ENCODE measurements around the gene BZW2. TPM values are rescaled to one million over a fixed set of nuclear protein-coding genes. Genes with fewer than 3 reads are reported as not detected.
A peak's percentile ranks its signal among the peaks of the same experiment; 100 is the strongest.

Gene BZW2
- total and polyA plus RNA-seq, 2 of the 13 experiments (the other 11 are each of a cell fraction or from before 2014, with no cell fraction given), result 21.8 to 95.2 TPM

GRCh38 chr7:16660702-16661464 lies 14.9 kb downstream of the BZW2 start (continued):
- TF ChIP-seq EP300 (IDR thresholded peaks at IDR 0.05; ENCODE audit: low read depth in 2 of 2, low read length in 2 of 2), result peak in 1 of 2 experiments; percentile 34; a peak in 1 of 4 replicates
- no peak for TF ChIP-seq EP300 (CRISPR knock-in tag; IDR thresholded peaks at IDR 0.05; ENCODE audit: borderline replicate concordance)
- no peak for TF ChIP-seq ZNF484 (CRISPR knock-in tag; IDR thresholded peaks at IDR 0.05; ENCODE audit: borderline replicate concordance, low read depth)
- TF ChIP-seq ATF3 (CRISPR knock-in tag; IDR thresholded peaks at IDR 0.05), result peak; percentile 88
- TF ChIP-seq CEBPG (CRISPR knock-in tag; IDR thresholded peaks at IDR 0.05), result peak; percentile 48
- TF ChIP-seq JUNB (CRISPR knock-in tag; IDR thresholded peaks at IDR 0.05; ENCODE audit: borderline replicate concordance), result peak; percentile 86; the same call in 1 of the 2 replicates
- no peak for TF ChIP-seq CREB1 (IDR thresholded peaks at IDR 0.05)
- peak; percentile 45; the same call in 1 of the 2 replicates for TF ChIP-seq CREB1 (CRISPR knock-in tag; IDR thresholded peaks at IDR 0.05)
- no peak for TF ChIP-seq REL (CRISPR knock-in tag; conservative IDR thresholded peaks at IDR 0.05)
- TF ChIP-seq PLRG1 (conservative IDR thresholded peaks at IDR 0.05), result no peak
- TF ChIP-seq ZNF382 (CRISPR knock-in tag; IDR thresholded peaks at IDR 0.05; ENCODE audit: borderline replicate concordance), result no peak
- peak; percentile 84 for TF ChIP-seq RXRB (CRISPR knock-in tag; IDR thresholded peaks at IDR 0.05; ENCODE audit: borderline replicate concordance)
- 0 out of 2 replicates have a peak, but pooled peaks have one; percentile 15 for TF ChIP-seq THAP11 (CRISPR knock-in tag; IDR thresholded peaks at IDR 0.05)
- no peak for TF ChIP-seq ZNF432 (CRISPR knock-in tag; IDR thresholded peaks at IDR 0.05; ENCODE audit: borderline replicate concordance)
- TF ChIP-seq NR2F1 (CRISPR knock-in tag; IDR thresholded peaks at IDR 0.05), result peak; percentile 26 to 84; a peak in 2 of 4 replicates
- TF ChIP-seq SOX13 (IDR thresholded peaks at IDR 0.05), result no peak
- peak in 1 of 2 experiments; percentile 31; a peak in 1 of 4 replicates for TF ChIP-seq SOX13 (CRISPR knock-in tag; conservative IDR thresholded peaks at IDR 0.05 in 1 of 2, IDR thresholded peaks at IDR 0.05 in 1 of 2)
- no peak for TF ChIP-seq STAG1 (CRISPR knock-in tag; IDR thresholded peaks at IDR 0.05)
- no peak for TF ChIP-seq KLF12 (CRISPR knock-in tag; IDR thresholded peaks at IDR 0.05; ENCODE audit: borderline replicate concordance)
- TF ChIP-seq SCMH1 (CRISPR knock-in tag; IDR thresholded peaks at IDR 0.05; ENCODE audit: borderline replicate concordance), result no peak
- peak; percentile 50; the same call in 1 of the 2 replicates for TF ChIP-seq ELF3 (CRISPR knock-in tag; IDR thresholded peaks at IDR 0.05)
- no peak for TF ChIP-seq GPN1 (CRISPR knock-in tag; IDR thresholded peaks at IDR 0.05; ENCODE audit: borderline replicate concordance)
- TF ChIP-seq PAXIP1 (CRISPR knock-in tag; conservative IDR thresholded peaks at IDR 0.05), result peak; percentile 41
- TF ChIP-seq PBX3 (CRISPR knock-in tag; IDR thresholded peaks at IDR 0.05; ENCODE audit: borderline replicate concordance), result no peak
- TF ChIP-seq ZMYM4 (CRISPR knock-in tag; IDR thresholded peaks at IDR 0.05), result peak; percentile 15; the same call in 1 of the 2 replicates
- TF ChIP-seq POGZ (CRISPR knock-in tag; IDR thresholded peaks at IDR 0.05), result 0 out of 2 replicates have a peak, but pooled peaks have one; percentile 33
